T-helper 17 cell (primary cell): ENCODE measurements around the gene RASSF3. TPM values are rescaled to one million over a fixed set of nuclear protein-coding genes. Genes with fewer than 3 reads are reported as not detected.

Source experiments
- ATAC-seq: fragments of 150-1000 bp; cut with Tn5 transposase; 2 replicates; pipeline ENCODE4 v1.10.0; 2021; ENCODE audit warnings: mild to moderate bottlenecking, moderate library complexity
- DNase-seq, 3 donors: peaks; one replicate each; pipeline versions ENCODE4 v3.0.0 to v3.0.0-alpha.2; 2020 to 2021
- H3K9me3 ChIP-seq: one replicate; pipeline ENCODE4 v1.7.0; 2013; ENCODE audit warnings: low read length, mild to moderate bottlenecking; ENCODE audit not compliant: control insufficient read depth, poor library complexity, severe bottlenecking
- H3K27ac Mint-ChIP-seq: one replicate; pipeline ENCODE4 v1.8.0; 2022; ENCODE audit warnings: mild to moderate bottlenecking, moderate library complexity, mixed read lengths
- H3K27me3 Mint-ChIP-seq: one replicate; pipeline ENCODE4 v1.8.0; 2022; ENCODE audit warnings: mixed read lengths
- H3K36me3 Mint-ChIP-seq: one replicate; pipeline ENCODE4 v1.8.0; 2022; ENCODE audit warnings: low read depth, mixed read lengths
- H3K4me1 Mint-ChIP-seq: one replicate; pipeline ENCODE4 v1.8.0; 2022; ENCODE audit warnings: mild to moderate bottlenecking, mixed read lengths
- H3K4me3 Mint-ChIP-seq: one replicate; pipeline ENCODE4 v1.8.0; 2022; ENCODE audit warnings: mild to moderate bottlenecking, moderate library complexity, mixed read lengths
- total RNA-seq, 4 donors: library from RNA in 2 of 4; stranded (reverse) in 2 of 4; gene quantifications; one replicate each; pipeline ENCODE4 v1.2.3 and lab custom pipeline; 2022 to 2026

The RASSF3 gene
- total RNA-seq, 2 donors from 2014 or later: 114 to 116 TPM

GRCh38 chr12:64706306-64706705 lies 96.0 kb downstream of the RASSF3 start:
- no peaks in the 10 kb centered on the region for H3K9me3 ChIP-seq
- DNase-seq (no peak), ATAC-seq (no peak)
- Mint-ChIP-seq H3K27me3 (no peaks in the 10 kb centered on the region), H3K4me3 (no peak overlapping the region), H3K4me1 (peaks cover 6% of the 10 kb centered on the region), H3K36me3 (no peaks in the 10 kb centered on the region), H3K27ac (peak overlapping the region; percentile 27)

DNA sequence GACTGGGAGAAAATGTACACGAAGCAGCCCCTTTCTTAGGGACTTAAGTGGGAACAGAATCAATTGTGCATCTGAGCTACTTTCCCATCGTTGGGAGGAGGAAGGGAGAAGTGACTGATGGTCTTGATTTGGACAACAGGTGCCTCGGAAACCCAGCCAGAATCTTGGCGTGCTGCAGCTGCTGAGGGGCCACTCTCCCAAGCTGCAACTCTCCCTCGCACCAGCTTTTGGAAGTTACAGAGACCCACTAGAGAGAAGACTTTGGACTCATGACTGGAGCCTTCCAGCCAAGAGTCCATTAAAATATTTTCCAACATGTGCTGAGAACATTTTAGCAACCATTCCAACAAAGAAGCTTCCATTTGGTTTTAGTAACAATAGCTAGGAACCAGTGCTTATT lies 96.6 kb downstream of the RASSF3 start:
- no peak overlapping the region for H3K4me3 Mint-ChIP-seq
- peaks cover 6% of the 10 kb centered on the region for H3K4me1 Mint-ChIP-seq
- no peak for ATAC-seq
- H3K27me3 Mint-ChIP-seq: no peaks in the 10 kb centered on the region
- no peak for DNase-seq
- no peaks in the 10 kb centered on the region for H3K9me3 ChIP-seq
- H3K27ac Mint-ChIP-seq: peak overlapping the region; percentile 27
- no peaks in the 10 kb centered on the region for H3K36me3 Mint-ChIP-seq

- no peak for ATAC-seq
Measured at GRCh38 chr12:64707362-64707761, 97.1 kb downstream of the RASSF3 start.

GRCh38 chr12:64707926-64708325 lies 97.6 kb downstream of the RASSF3 start:
- Mint-ChIP-seq H3K27me3 (no peaks in the 10 kb centered on the region), H3K4me3 (no peak overlapping the region), H3K4me1 (peaks cover 5% of the 10 kb centered on the region), H3K36me3 (no peaks in the 10 kb centered on the region), H3K27ac (no peak overlapping the region)
- ATAC-seq: no peak
- no peak for DNase-seq
- no peaks in the 10 kb centered on the region for H3K9me3 ChIP-seq

More at GRCh38 chr12:64707362-64707761, 97.1 kb downstream of the RASSF3 start:
- H3K9me3 ChIP-seq: no peaks in the 10 kb centered on the region
- H3K27me3 Mint-ChIP-seq: no peaks in the 10 kb centered on the region
- H3K4me1 Mint-ChIP-seq: peaks cover 4% of the 10 kb centered on the region
- H3K27ac Mint-ChIP-seq: no peak overlapping the region
- no peak overlapping the region for H3K4me3 Mint-ChIP-seq
- no peak for DNase-seq
- no peaks in the 10 kb centered on the region for H3K36me3 Mint-ChIP-seq

DNA sequence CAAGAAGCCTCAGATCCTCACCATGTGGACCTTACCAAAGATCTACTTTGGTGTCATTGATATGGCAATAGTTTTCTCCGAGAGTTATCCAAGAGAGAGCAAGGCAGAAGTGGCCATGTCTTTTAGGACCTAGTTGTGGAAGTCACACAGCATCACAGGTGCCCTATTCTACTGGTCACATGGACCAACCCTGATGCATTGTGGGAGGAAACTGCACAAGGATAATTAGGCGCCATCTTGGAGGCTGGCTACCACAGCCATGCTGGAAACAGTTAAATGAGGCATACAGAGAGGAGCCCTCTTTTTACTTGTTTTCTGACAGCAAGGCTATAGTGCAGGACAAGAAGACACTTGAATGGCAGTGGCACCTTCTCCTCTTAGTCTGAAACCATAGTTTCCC lies 99.1 kb downstream of the RASSF3 start:
- H3K4me3 Mint-ChIP-seq: no peak overlapping the region
- ATAC-seq (no peak), DNase-seq (no peak)
- H3K9me3 ChIP-seq: no peaks in the 10 kb centered on the region
- peaks cover 9% of the 10 kb centered on the region for H3K4me1 Mint-ChIP-seq
- no peaks in the 10 kb centered on the region for H3K36me3 Mint-ChIP-seq
- no peaks in the 10 kb centered on the region for H3K27me3 Mint-ChIP-seq
- no peak overlapping the region for H3K27ac Mint-ChIP-seq

DNA sequence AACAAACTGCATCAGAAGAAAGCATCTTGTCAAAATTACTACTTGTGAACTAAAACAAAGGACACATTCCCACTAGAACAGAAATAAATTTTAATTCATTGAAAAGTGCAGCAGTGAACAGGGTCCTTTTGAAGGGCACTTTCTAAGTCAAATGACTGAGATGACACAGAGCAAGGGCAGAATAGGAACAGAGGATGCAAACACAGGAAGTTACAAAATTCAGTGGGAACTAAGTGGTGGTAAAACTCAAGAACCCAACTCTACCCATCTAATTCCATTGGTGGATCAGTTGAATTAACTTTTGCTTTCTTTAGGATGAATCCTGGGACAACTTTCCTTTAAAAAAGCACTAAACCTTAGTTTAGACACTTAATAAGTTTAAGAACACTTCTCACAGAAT lies 103.1 kb downstream of the RASSF3 start:
- no peak overlapping the region for H3K4me3 Mint-ChIP-seq
- H3K36me3 Mint-ChIP-seq: peaks cover 6% of the 10 kb centered on the region
- H3K27me3 Mint-ChIP-seq: no peaks in the 10 kb centered on the region
- ATAC-seq (no peak), DNase-seq (no peak)
- no peaks in the 10 kb centered on the region for H3K9me3 ChIP-seq
- H3K27ac Mint-ChIP-seq: no peak overlapping the region
- peaks cover 5% of the 10 kb centered on the region for H3K4me1 Mint-ChIP-seq

DNA sequence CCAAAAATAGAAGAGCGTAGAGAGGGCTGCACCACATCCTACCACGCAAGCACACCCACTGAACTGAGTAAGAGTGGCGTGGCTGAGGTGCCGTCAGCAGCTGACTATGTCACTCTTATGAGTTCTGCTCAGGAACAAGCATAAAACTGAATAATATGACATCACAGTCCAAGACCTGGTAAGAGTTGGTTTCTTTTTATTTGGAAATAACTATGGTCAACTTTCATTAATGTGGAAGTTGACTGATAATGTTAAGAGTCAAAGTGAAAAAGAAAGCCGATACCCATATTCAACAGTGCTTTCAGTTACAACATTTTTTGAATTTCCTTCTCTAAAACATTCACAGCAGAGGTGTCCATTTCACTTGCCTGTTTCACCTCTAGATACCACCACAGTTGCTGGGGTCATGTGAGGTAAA lies 104.3 kb downstream of the RASSF3 start:
- ATAC-seq: peak; percentile 73
- H3K4me3 Mint-ChIP-seq: no peak overlapping the region
- H3K36me3 Mint-ChIP-seq: peaks cover 6% of the 10 kb centered on the region
- H3K27ac Mint-ChIP-seq: peak overlapping the region; percentile 10
- H3K9me3 ChIP-seq: no peaks in the 10 kb centered on the region
- no peaks in the 10 kb centered on the region for H3K27me3 Mint-ChIP-seq
- no peak for DNase-seq
- H3K4me1 Mint-ChIP-seq: peaks cover 5% of the 10 kb centered on the region

GRCh38 chr12:64716371-64716770 lies 106.1 kb downstream of the RASSF3 start:
- peaks cover 14% of the 10 kb centered on the region for H3K36me3 Mint-ChIP-seq
- peaks cover 8% of the 10 kb centered on the region for H3K4me1 Mint-ChIP-seq
- no peak overlapping the region for H3K4me3 Mint-ChIP-seq
- H3K9me3 ChIP-seq: no peaks in the 10 kb centered on the region
- H3K27me3 Mint-ChIP-seq: no peaks in the 10 kb centered on the region
- H3K27ac Mint-ChIP-seq: no peak overlapping the region
- ATAC-seq (no peak), DNase-seq (no peak)

DNA sequence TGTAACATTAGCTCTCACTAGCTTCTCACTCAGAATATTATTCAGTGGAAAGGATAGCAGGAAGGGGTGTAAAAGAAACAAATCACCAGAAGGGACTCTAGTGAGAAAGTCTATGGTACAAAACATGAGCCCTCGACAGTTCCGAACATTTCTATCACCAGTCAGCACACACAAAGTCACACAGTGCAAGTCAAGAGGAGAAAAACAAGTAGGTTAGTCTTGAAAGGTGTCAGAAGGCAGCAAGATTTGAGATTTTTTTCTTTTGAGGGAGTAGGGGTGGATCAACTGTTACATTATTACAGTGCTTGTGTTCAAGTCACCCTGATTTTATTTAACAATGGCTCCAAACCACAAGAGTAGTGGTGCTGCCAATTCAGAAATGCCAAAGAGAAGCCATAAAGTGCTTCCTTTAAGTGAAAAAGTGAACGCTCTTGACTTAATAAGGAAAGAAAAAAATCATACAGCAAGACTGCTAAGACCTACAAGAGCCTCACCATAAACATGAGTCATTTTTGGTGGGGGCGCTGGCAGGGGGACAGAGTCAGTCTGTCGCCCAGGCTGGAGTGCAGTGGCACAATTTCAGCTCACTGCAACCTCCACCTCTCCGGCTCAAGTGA lies 106.7 kb downstream of the RASSF3 start:
- DNase-seq (no peak), ATAC-seq (no peak)
- Mint-ChIP-seq H3K4me1 (peaks cover 8% of the 10 kb centered on the region), H3K4me3 (no peak overlapping the region), H3K27me3 (no peaks in the 10 kb centered on the region), H3K27ac (no peak overlapping the region), H3K36me3 (peaks cover 14% of the 10 kb centered on the region)
- H3K9me3 ChIP-seq: no peaks in the 10 kb centered on the region

GRCh38 chr12:64718649-64719048 lies 108.4 kb downstream of the RASSF3 start:
- no peak overlapping the region for H3K27ac Mint-ChIP-seq

DNA sequence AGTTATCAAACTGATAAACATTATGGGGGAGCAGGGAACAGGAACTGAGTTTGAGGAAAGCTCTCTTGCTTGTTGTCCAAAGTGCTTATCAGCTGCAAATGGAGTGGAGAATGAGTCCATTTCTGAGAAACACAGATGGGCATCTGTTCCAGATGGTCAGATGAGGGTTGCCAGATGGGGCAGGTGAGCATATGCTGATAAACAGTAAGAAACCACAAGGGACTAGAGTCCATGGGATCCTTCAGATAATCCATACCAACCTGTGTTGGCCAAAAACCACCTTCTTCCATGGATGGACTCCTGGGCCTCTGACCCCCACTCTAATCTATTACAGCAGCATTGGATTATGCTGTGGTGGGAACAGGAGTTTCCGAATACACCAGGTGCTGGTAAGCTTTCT lies 110.6 kb downstream of the RASSF3 start:
- Mint-ChIP-seq H3K4me3 (no peak overlapping the region), H3K27ac (no peak overlapping the region), H3K36me3 (peaks cover 11% of the 10 kb centered on the region), H3K27me3 (no peaks in the 10 kb centered on the region), H3K4me1 (peaks cover 13% of the 10 kb centered on the region)
- no peak for ATAC-seq
- no peak for DNase-seq
- H3K9me3 ChIP-seq: no peaks in the 10 kb centered on the region

More at GRCh38 chr12:64718649-64719048, 108.4 kb downstream of the RASSF3 start:
- H3K36me3 Mint-ChIP-seq: peaks cover 14% of the 10 kb centered on the region
- ATAC-seq (no peak), DNase-seq (no peak)
- no peaks in the 10 kb centered on the region for H3K27me3 Mint-ChIP-seq
- H3K9me3 ChIP-seq: no peaks in the 10 kb centered on the region
- H3K4me1 Mint-ChIP-seq: peaks cover 8% of the 10 kb centered on the region
- no peak overlapping the region for H3K4me3 Mint-ChIP-seq

- Mint-ChIP-seq H3K27ac (no peak overlapping the region), H3K36me3 (peaks cover 10% of the 10 kb centered on the region), H3K4me1 (peaks cover 13% of the 10 kb centered on the region), H3K27me3 (no peaks in the 10 kb centered on the region), H3K4me3 (no peak overlapping the region)
- no peak for DNase-seq
- no peaks in the 10 kb centered on the region for H3K9me3 ChIP-seq
- ATAC-seq: no peak
Measured at GRCh38 chr12:64722835-64723234, 112.5 kb downstream of the RASSF3 start.

- H3K4me3 Mint-ChIP-seq: no peak overlapping the region
- ATAC-seq (peak; percentile 67), DNase-seq (no peak)
- peaks cover 13% of the 10 kb centered on the region for H3K4me1 Mint-ChIP-seq
- H3K27ac Mint-ChIP-seq: peak overlapping the region; percentile 90
- H3K27me3 Mint-ChIP-seq: no peaks in the 10 kb centered on the region
- H3K9me3 ChIP-seq: no peaks in the 10 kb centered on the region
- peaks cover 10% of the 10 kb centered on the region for H3K36me3 Mint-ChIP-seq
Measured at GRCh38 chr12:64723630-64724029, 113.3 kb downstream of the RASSF3 start.

GRCh38 chr12:64724201-64724745 lies 114.0 kb downstream of the RASSF3 start:
- peak overlapping the region; percentile 90 for H3K27ac Mint-ChIP-seq
- peaks cover 13% of the 10 kb centered on the region for H3K4me1 Mint-ChIP-seq
- no peaks in the 10 kb centered on the region for H3K27me3 Mint-ChIP-seq
- DNase-seq: no peak
- H3K36me3 Mint-ChIP-seq: peaks cover 10% of the 10 kb centered on the region
- no peak for ATAC-seq
- no peaks in the 10 kb centered on the region for H3K9me3 ChIP-seq
- H3K4me3 Mint-ChIP-seq: no peak overlapping the region
